ENCODE results near the gene DOK7. TPM values are rescaled to one million over a fixed set of nuclear protein-coding genes. Genes with fewer than 3 reads are reported as not detected.

The DOK7 gene
- total and polyA plus RNA-seq, 9 donors = 0.19 to 33.4 (median 2.2) TPM; not detected in 3

- no peak for DNase-seq
- Histone ChIP-seq H3K27me3 (no peaks in the 10 kb centered on the region), H3K4me3 (no peak overlapping the region), H3K9me3 (no peaks in the 10 kb centered on the region), H3K36me3 (no peaks in the 10 kb centered on the region), H3K4me1 (ENCODE audit: insufficient read depth) (no peaks in the 10 kb centered on the region), H3K27ac (no peak overlapping the region)
- TF ChIP-seq CTCF (IDR thresholded peaks at IDR 0.05) = no peak
- intact Hi-C loops (cut with DNase I) = no loop called here
- WGBS, 3 donors = 88 to 95% (median 94%) methylated on average over 19 to 29 of the region's 29 CpGs
These were observed 37.6 kb downstream of the DOK7 start for GRCh38 chr4:3500634-3501101.

DNA sequence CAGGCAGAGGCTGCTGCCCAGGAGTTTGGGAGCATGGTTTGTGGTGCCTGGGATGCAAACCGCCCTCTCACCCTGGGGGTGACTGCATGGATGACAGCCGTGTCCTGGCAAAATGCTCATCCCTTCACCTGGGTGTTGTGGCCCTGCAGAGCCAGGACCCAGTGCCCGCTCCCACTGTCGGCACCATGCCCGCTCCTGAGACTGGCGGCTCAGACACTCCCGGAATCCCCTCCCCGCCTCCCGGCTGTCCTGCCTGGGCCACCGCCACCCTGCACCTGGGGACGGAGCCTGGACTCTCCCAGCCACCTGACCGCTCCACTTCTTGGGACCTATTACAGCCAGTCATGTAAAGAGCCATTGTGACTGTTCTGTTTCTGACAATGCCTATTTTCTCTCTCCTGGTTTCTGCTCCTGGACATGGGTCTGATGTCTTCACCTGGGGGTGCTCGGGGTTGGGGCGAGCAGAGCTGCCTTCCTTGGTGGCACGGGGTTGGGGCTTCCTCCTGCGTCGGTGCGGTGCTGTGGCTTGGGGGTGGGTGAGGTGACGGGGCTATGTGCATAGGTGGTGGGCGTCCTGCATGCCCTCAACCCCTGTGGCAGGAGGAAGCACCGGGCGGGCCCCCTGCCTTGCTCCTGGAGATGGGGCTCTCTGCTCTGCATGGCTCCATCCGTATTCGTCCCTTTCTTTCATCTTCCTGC, 38.2 kb downstream of the DOK7 start:
- no peaks in the 10 kb centered on the region for H3K4me1 ChIP-seq (ENCODE audit: insufficient read depth)
- H3K9me3 ChIP-seq = no peaks in the 10 kb centered on the region
- no peak overlapping the region for H3K27ac ChIP-seq
- H3K27me3 ChIP-seq = no peaks in the 10 kb centered on the region
- H3K4me3 ChIP-seq = no peak overlapping the region
- 88 to 92% (median 89%) methylated on average over 24 of the region's 24 CpGs for WGBS, 3 donors
- H3K36me3 ChIP-seq = no peaks in the 10 kb centered on the region
- no peak for DNase-seq
- intact Hi-C loops (cut with DNase I) = no loop called here
- no peak for TF ChIP-seq POLR2A (IDR thresholded peaks at IDR 0.05)
- no peak for TF ChIP-seq CTCF (IDR thresholded peaks at IDR 0.05)
- no peak for TF ChIP-seq EP300 (IDR thresholded peaks at IDR 0.05)

DNA sequence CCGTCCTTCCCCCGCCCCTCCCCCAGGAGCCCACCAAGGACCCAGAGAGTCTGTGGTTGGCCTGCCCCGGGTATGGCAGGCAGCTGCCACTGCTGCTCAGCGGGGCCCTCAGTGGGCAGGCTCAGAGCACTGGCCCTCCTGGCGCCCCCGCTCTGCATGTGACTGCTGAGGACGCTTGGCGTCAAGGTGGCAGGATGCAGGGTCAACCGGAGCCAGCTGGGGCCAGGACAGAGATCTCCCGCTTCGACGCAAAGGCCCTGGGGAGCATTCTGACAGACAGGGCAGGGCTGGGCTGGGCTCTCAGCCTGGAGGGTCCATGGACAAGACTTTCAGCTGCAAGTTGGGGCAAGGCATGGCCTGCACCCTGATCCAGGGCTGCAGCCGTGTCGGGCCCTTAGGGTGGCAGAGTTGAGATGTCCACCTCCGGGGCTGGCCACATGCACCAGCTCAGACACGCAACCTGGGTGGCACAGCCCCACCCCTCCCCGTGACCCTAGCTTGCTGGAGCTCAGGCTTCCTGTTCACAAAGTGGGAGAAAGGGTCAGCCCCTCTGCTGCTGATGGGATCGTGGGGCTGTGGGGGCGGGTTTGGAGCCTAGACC, 38.8 kb downstream of the DOK7 start:
- 86 to 88% (median 87%) methylated on average over 15 to 19 of the region's 19 CpGs for WGBS, 3 donors
- intact Hi-C loops (cut with DNase I) = no loop called here

More for the DNA sequence above, 38.8 kb downstream of the DOK7 start:
- Histone ChIP-seq H3K27me3 (no peaks in the 10 kb centered on the region), H3K4me3 (no peak overlapping the region), H3K4me1 (ENCODE audit: insufficient read depth) (no peaks in the 10 kb centered on the region), H3K27ac (no peak overlapping the region), H3K36me3 (no peaks in the 10 kb centered on the region), H3K9me3 (no peaks in the 10 kb centered on the region)
- TF ChIP-seq EP300 (IDR thresholded peaks at IDR 0.05) (no peak), CTCF (IDR thresholded peaks at IDR 0.05) (no peak), POLR2A (IDR thresholded peaks at IDR 0.05) (no peak)
- no peak for DNase-seq
